HEK293 (cell line): Measurements from ENCODE around the gene TRAPPC11.
A peak's percentile ranks its signal among the peaks of the same experiment; 100 is the strongest.

Experiments used
- BCL11B ChIP-seq: fragments of 450-650 bp; formaldehyde crosslinking; IDR thresholded peaks from 2 replicates; pipeline ENCODE4 v1.5.1; 2016; ENCODE audit warnings: low read depth, missing biosample characterization, missing genetic modification characterization
- KLF16 ChIP-seq: fragments of 450-650 bp; formaldehyde crosslinking; IDR thresholded peaks from 2 replicates; pipeline ENCODE4 v1.5.1; 2017; ENCODE audit warnings: missing biosample characterization, missing genetic modification characterization
- KLF7 ChIP-seq: fragments of 450-650 bp; formaldehyde crosslinking; IDR thresholded peaks from 2 replicates; pipeline ENCODE4 v1.5.1; 2016; ENCODE audit warnings: missing biosample characterization, missing genetic modification characterization, borderline replicate concordance
- KLF9 ChIP-seq: fragments of 450-650 bp; formaldehyde crosslinking; IDR thresholded peaks from 2 replicates; pipeline ENCODE4 v1.5.1; 2016; ENCODE audit warnings: missing biosample characterization, missing genetic modification characterization, low read depth
- OVOL3 ChIP-seq: fragments of 450-650 bp; formaldehyde crosslinking; IDR thresholded peaks from 2 replicates; pipeline ENCODE4 v1.5.1; 2016; ENCODE audit warnings: missing biosample characterization, missing genetic modification characterization
- PRDM1 ChIP-seq: fragments of 450-650 bp; formaldehyde crosslinking; IDR thresholded peaks from 2 replicates; pipeline ENCODE4; 2016; ENCODE audit warnings: missing biosample characterization, missing genetic modification characterization
- SCRT2 ChIP-seq: fragments of 450-650 bp; formaldehyde crosslinking; IDR thresholded peaks from 2 replicates; pipeline ENCODE4 v1.5.1; 2016; ENCODE audit warnings: missing biosample characterization, missing genetic modification characterization
- SP7 ChIP-seq: fragments of 450-650 bp; formaldehyde crosslinking; IDR thresholded peaks from 2 replicates; pipeline ENCODE4 v1.5.1; 2016; ENCODE audit warnings: missing biosample characterization, missing genetic modification characterization
- ZBTB11 ChIP-seq: fragments of 450-650 bp; formaldehyde crosslinking; conservative IDR thresholded peaks from 2 replicates; pipeline ENCODE4 v1.5.1; 2016; ENCODE audit warnings: low read depth, missing biosample characterization, missing genetic modification characterization
- ZBTB20 ChIP-seq: fragments of 450-650 bp; formaldehyde crosslinking; IDR thresholded peaks from 2 replicates; pipeline ENCODE4 v1.5.1; 2016; ENCODE audit warnings: missing biosample characterization, missing genetic modification characterization
- ZBTB8A ChIP-seq: fragments of 450-650 bp; formaldehyde crosslinking; IDR thresholded peaks from 2 replicates; pipeline ENCODE4 v1.5.1; 2016; ENCODE audit warnings: missing biosample characterization, missing genetic modification characterization
- ZNF10 ChIP-seq: fragments of 450-650 bp; formaldehyde crosslinking; IDR thresholded peaks from 2 replicates; pipeline ENCODE4 v1.5.1; 2017; ENCODE audit warnings: missing biosample characterization, missing genetic modification characterization
- ZNF114 ChIP-seq: fragments of 450-650 bp; formaldehyde crosslinking; IDR thresholded peaks from 2 replicates; pipeline ENCODE4 v1.5.0; 2017; ENCODE audit warnings: missing biosample characterization, missing genetic modification characterization
- ZNF148 ChIP-seq: fragments of 450-650 bp; formaldehyde crosslinking; IDR thresholded peaks from 2 replicates; pipeline ENCODE4 v1.5.0; 2017; ENCODE audit warnings: missing biosample characterization, missing genetic modification characterization, borderline replicate concordance
- ZNF157 ChIP-seq: fragments of 450-650 bp; formaldehyde crosslinking; IDR thresholded peaks from 2 replicates; pipeline ENCODE4 v1.5.1; 2016; ENCODE audit warnings: missing biosample characterization, missing genetic modification characterization
- ZNF16 ChIP-seq: fragments of 450-650 bp; formaldehyde crosslinking; IDR thresholded peaks from 2 replicates; pipeline ENCODE4 v1.5.1; 2016; ENCODE audit warnings: low read depth, missing biosample characterization, missing genetic modification characterization
- ZNF184 ChIP-seq: fragments of 450-650 bp; IDR thresholded peaks from 2 replicates; pipeline ENCODE4 v1.5.1; 2018; ENCODE audit warnings: missing biosample characterization, mild to moderate bottlenecking, missing genetic modification characterization
- ZNF214 ChIP-seq: fragments of 450-650 bp; formaldehyde crosslinking; IDR thresholded peaks from 2 replicates; pipeline ENCODE4 v1.5.1; 2017; ENCODE audit warnings: missing biosample characterization, mild to moderate bottlenecking, missing genetic modification characterization, borderline replicate concordance
- ZNF223 ChIP-seq: fragments of 450-650 bp; formaldehyde crosslinking; IDR thresholded peaks from 2 replicates; pipeline ENCODE4 v1.5.1; 2016; ENCODE audit warnings: missing biosample characterization, missing genetic modification characterization
- ZNF23 ChIP-seq: fragments of 450-650 bp; formaldehyde crosslinking; IDR thresholded peaks from 2 replicates; pipeline ENCODE4 v1.5.1; 2016; ENCODE audit warnings: missing biosample characterization, missing genetic modification characterization, borderline replicate concordance
- ZNF324 ChIP-seq: fragments of 450-650 bp; formaldehyde crosslinking; IDR thresholded peaks from 2 replicates; pipeline ENCODE4 v1.5.1; 2016; ENCODE audit warnings: missing biosample characterization, missing genetic modification characterization
- ZNF350 ChIP-seq: fragments of 450-650 bp; formaldehyde crosslinking; IDR thresholded peaks from 2 replicates; pipeline ENCODE4 v1.5.0; 2017; ENCODE audit warnings: missing biosample characterization, mild to moderate bottlenecking, missing genetic modification characterization
- ZNF394 ChIP-seq: fragments of 450-650 bp; formaldehyde crosslinking; IDR thresholded peaks from 2 replicates; pipeline ENCODE4 v1.5.1; 2016; ENCODE audit warnings: missing biosample characterization, missing genetic modification characterization, mild to moderate bottlenecking, moderate library complexity, borderline replicate concordance
- ZNF514 ChIP-seq: fragments of 450-650 bp; formaldehyde crosslinking; IDR thresholded peaks from 2 replicates; pipeline ENCODE4 v1.5.1; 2016; ENCODE audit warnings: missing biosample characterization, missing genetic modification characterization
- ZNF544 ChIP-seq: fragments of 450-650 bp; formaldehyde crosslinking; IDR thresholded peaks from 2 replicates; pipeline ENCODE4 v1.5.0; 2017; ENCODE audit warnings: missing biosample characterization, missing genetic modification characterization
- ZNF548 ChIP-seq: fragments of 450-650 bp; formaldehyde crosslinking; IDR thresholded peaks from 2 replicates; pipeline ENCODE4 v1.5.1; 2016; ENCODE audit warnings: missing biosample characterization, missing genetic modification characterization
- ZNF555 ChIP-seq: fragments of 450-650 bp; formaldehyde crosslinking; conservative IDR thresholded peaks from 2 replicates; pipeline ENCODE4 v1.5.1; 2017; ENCODE audit warnings: missing biosample characterization, mild to moderate bottlenecking, missing genetic modification characterization, inconsistent platforms
- ZNF571 ChIP-seq: fragments of 450-650 bp; formaldehyde crosslinking; IDR thresholded peaks from 2 replicates; pipeline ENCODE4 v1.5.0; 2017; ENCODE audit warnings: missing biosample characterization, missing genetic modification characterization
- ZNF580 ChIP-seq: fragments of 450-650 bp; formaldehyde crosslinking; IDR thresholded peaks from 2 replicates; pipeline ENCODE4 v1.5.1; 2016; ENCODE audit warnings: missing biosample characterization, missing genetic modification characterization
- ZNF623 ChIP-seq: fragments of 450-650 bp; formaldehyde crosslinking; IDR thresholded peaks from 2 replicates; pipeline ENCODE4 v1.5.1; 2016; ENCODE audit warnings: missing biosample characterization, missing genetic modification characterization
- ZNF660 ChIP-seq: fragments of 450-650 bp; IDR thresholded peaks from 2 replicates; pipeline ENCODE4 v1.5.1; 2018; ENCODE audit warnings: missing biosample characterization, mild to moderate bottlenecking, missing genetic modification characterization
- ZNF670 ChIP-seq: fragments of 450-650 bp; formaldehyde crosslinking; IDR thresholded peaks from 2 replicates; pipeline ENCODE4 v1.5.1; 2016; ENCODE audit warnings: missing biosample characterization, missing genetic modification characterization, low read depth
- ZNF707 ChIP-seq: fragments of 450-650 bp; formaldehyde crosslinking; IDR thresholded peaks from 2 replicates; pipeline ENCODE4 v1.5.1; 2016; ENCODE audit warnings: missing biosample characterization, missing genetic modification characterization
- ZNF76 ChIP-seq: fragments of 450-650 bp; formaldehyde crosslinking; IDR thresholded peaks from 2 replicates; pipeline ENCODE4; 2016; ENCODE audit warnings: low read depth, missing biosample characterization, missing genetic modification characterization, borderline replicate concordance
- ZNF785 ChIP-seq: fragments of 450-650 bp; formaldehyde crosslinking; IDR thresholded peaks from 2 replicates; pipeline ENCODE4 v1.5.1; 2016; ENCODE audit warnings: missing biosample characterization, missing genetic modification characterization
- ZNF792 ChIP-seq: fragments of 450-650 bp; formaldehyde crosslinking; IDR thresholded peaks from 2 replicates; pipeline ENCODE4 v1.5.1; 2016; ENCODE audit warnings: missing biosample characterization, missing genetic modification characterization
- ZNF830 ChIP-seq: fragments of 450-650 bp; IDR thresholded peaks from 2 replicates; pipeline ENCODE4 v1.5.0; 2018; ENCODE audit warnings: missing biosample characterization, missing genetic modification characterization, low read depth, mild to moderate bottlenecking, moderate library complexity

TRAPPC11 gene

GRCh38 chr4:183659029-183659871, at the start of gene TRAPPC11, which contains the start of gene RWDD4 (continued):
- TF ChIP-seq ZNF548 (tag by site-specific recombination), result no peak
- no peak for TF ChIP-seq ZNF555 (tag by site-specific recombination)
- TF ChIP-seq ZNF223, result no peak
- TF ChIP-seq ZNF580 (tag by site-specific recombination), result no peak
- no peak for TF ChIP-seq ZNF184 (tag by site-specific recombination)
- no peak for TF ChIP-seq ZNF214 (tag by site-specific recombination)
- TF ChIP-seq ZNF76 (tag by site-specific recombination), result peak; percentile 86
- TF ChIP-seq SP7, result 0 out of 2 replicates have a peak, but pooled peaks have one; percentile 11
- TF ChIP-seq ZNF148 (tag by site-specific recombination), result no peak
- no peak for TF ChIP-seq ZNF707
- TF ChIP-seq ZNF10 (tag by site-specific recombination), result no peak
- TF ChIP-seq ZNF350, result no peak
- TF ChIP-seq ZNF16, result no peak
- no peak for TF ChIP-seq KLF7 (tag by site-specific recombination)
- TF ChIP-seq PRDM1, result no peak
- TF ChIP-seq ZNF623, result no peak
- no peak for TF ChIP-seq ZNF571 (tag by site-specific recombination)
- no peak for TF ChIP-seq OVOL3
- TF ChIP-seq ZBTB20 (tag by site-specific recombination), result peak; percentile 91
- TF ChIP-seq ZBTB8A, result peak; percentile 91
- no peak for TF ChIP-seq ZNF785 (tag by site-specific recombination)
- TF ChIP-seq ZNF114 (tag by site-specific recombination), result no peak
- no peak for TF ChIP-seq KLF16 (tag by site-specific recombination)
- no peak for TF ChIP-seq ZNF792 (tag by site-specific recombination)
- no peak for TF ChIP-seq ZNF23 (tag by site-specific recombination)
- TF ChIP-seq ZNF660 (tag by site-specific recombination), result no peak
- TF ChIP-seq BCL11B (tag by site-specific recombination), result no peak
- no peak for TF ChIP-seq ZNF544 (tag by site-specific recombination)
- no peak for TF ChIP-seq ZNF670 (tag by site-specific recombination)
- TF ChIP-seq SCRT2, result peak; percentile 85
- peak; percentile 49 for TF ChIP-seq ZBTB11 (tag by site-specific recombination)
- no peak for TF ChIP-seq ZNF324 (tag by site-specific recombination)
- TF ChIP-seq ZNF830 (tag by site-specific recombination), result no peak
- TF ChIP-seq ZNF157, result no peak
- peak; percentile 42; the same call in 1 of the 2 replicates for TF ChIP-seq ZNF394 (tag by site-specific recombination)
- TF ChIP-seq ZNF514 (tag by site-specific recombination), result no peak
- no peak for TF ChIP-seq KLF9 (tag by site-specific recombination)
